ENCODE results near the gene NABP2. TPM values are rescaled to one million over a fixed set of nuclear protein-coding genes. Genes with fewer than 3 reads are reported as not detected.
A peak's percentile ranks its signal among the peaks of the same experiment; 100 is the strongest.

NABP2 gene
- total and polyA plus RNA-seq, 2 of the 4 experiments (the other 2 are of a cell fraction) = 29.2 to 37.4 TPM

- H3K9me3 ChIP-seq (ENCODE audit: control insufficient read depth, insufficient read depth, low read length) = no peaks in the 10 kb centered on the region
- CTCF ChIA-PET = interaction anchor here (0.8 to 2.0 kb wide), 7 partner anchors 16 to 103 kb away, joined by 3 to 22 read pairs (median 6); partner anchors contain the start of gene SMARCC2
- peaks cover 14% of the 10 kb centered on the region for H3K9me1 ChIP-seq (ENCODE audit: insufficient read depth, low read length)
- peak overlapping the region; percentile 94 for H3K23ac ChIP-seq (ENCODE audit: low read depth, low read length)
- no peak for DNase-seq
- H2BK5ac ChIP-seq (ENCODE audit: low read depth, low read length, poor library complexity, severe bottlenecking) = peak overlapping the region; percentile 87
- peak overlapping the region; percentile 79 for H2AK5ac ChIP-seq (ENCODE audit: low read depth, low read length)
- peak overlapping the region; percentile 84 for H3K9ac ChIP-seq (ENCODE audit: low read depth, low read length)
- H3K14ac ChIP-seq (replicated peaks; ENCODE audit: low read depth, low read length) = peak overlapping the region; percentile 94
- peak overlapping the region; percentile 68; the same call in 1 of the 2 replicates for H3K18ac ChIP-seq (ENCODE audit: low read depth, low read length)
- H2BK120ac ChIP-seq (ENCODE audit: low read depth, low read length) = peak overlapping the region; percentile 32
- dilution Hi-C loops (cut with HindIII; ENCODE audit: low sequenced_read_pairs, unreplicated experiment) (no loop called here), in situ Hi-C loops (cut with MboI; ENCODE audit: low sequenced_read_pairs) (no loop called here), intact Hi-C loops (cut with micrococcal nuclease) (no loop called here)
- peak overlapping the region; percentile 79 for H2BK15ac ChIP-seq (ENCODE audit: low read depth, low read length)
- peak overlapping the region; percentile 59 for H3K56ac ChIP-seq (ENCODE audit: extremely low read depth, insufficient read depth, low read length)
- H4K91ac ChIP-seq (ENCODE audit: insufficient read depth, low read depth, low read length) = peak overlapping the region; percentile 96
- peak overlapping the region; percentile 84 to 97 for H4K8ac ChIP-seq (ENCODE audit: low read depth in 2 of 2, low read length in 2 of 2)
- H3K4me1 ChIP-seq (ENCODE audit: control insufficient read depth, insufficient read depth, low read length) = peaks cover 4% of the 10 kb centered on the region; the same call in 1 of the 2 replicates
- no peak for ATAC-seq (ENCODE audit: low read depth)
- no peak for TF ChIP-seq ELK1 (IDR thresholded peaks at IDR 0.05; ENCODE audit: borderline replicate concordance, low read depth, low read length)
- no peak for TF ChIP-seq SMC3 (IDR thresholded peaks at IDR 0.05; ENCODE audit: low read depth, low read length)
- no peak for TF ChIP-seq CTCF (conservative IDR thresholded peaks at IDR 0.05; ENCODE audit: low read depth, low read length)
- TF ChIP-seq BHLHE40 (IDR thresholded peaks at IDR 0.05; ENCODE audit: low read depth, low read length) = no peak
- TF ChIP-seq POLR2A (IDR thresholded peaks at IDR 0.05; ENCODE audit: low read depth, low read length) = no peak
- TF ChIP-seq NFE2L2 (IDR thresholded peaks at IDR 0.05; ENCODE audit: low read depth, low read length) = no peak
- TF ChIP-seq RFX5 (IDR thresholded peaks at IDR 0.05; ENCODE audit: low read depth, low read length) = no peak
- no peak for TF ChIP-seq RAD21 (IDR thresholded peaks at IDR 0.05; ENCODE audit: low read length)
- no peak for TF ChIP-seq CEBPB (IDR thresholded peaks at IDR 0.05; ENCODE audit: low read depth, low read length)
- no peak for TF ChIP-seq USF2 (IDR thresholded peaks at IDR 0.05; ENCODE audit: low read depth, low read length)
- no peak for TF ChIP-seq MAFK (IDR thresholded peaks at IDR 0.05; ENCODE audit: low read depth, low read length)
- no peak for TF ChIP-seq FOS (IDR thresholded peaks at IDR 0.05; ENCODE audit: low read depth, low read length)
- no peak for TF ChIP-seq RCOR1 (IDR thresholded peaks at IDR 0.05; ENCODE audit: insufficient replicate concordance, low read length)
- no peak for TF ChIP-seq MAZ (IDR thresholded peaks at IDR 0.05; ENCODE audit: borderline replicate concordance, low read depth, low read length)
- TF ChIP-seq CHD1 (IDR thresholded peaks at IDR 0.05; ENCODE audit: low read depth, low read length) = no peak
- no peak for TF ChIP-seq MXI1 (IDR thresholded peaks at IDR 0.05; ENCODE audit: borderline replicate concordance, low read depth, low read length)
- H3K4ac ChIP-seq (ENCODE audit: low read depth, low read length) = peak overlapping the region; percentile 92
- POLR2A ChIA-PET (ENCODE audit: unreplicated experiment) = interaction anchor here (0.9 to 1.7 kb wide), 6 partner anchors 8 to 95 kb away, joined by 3 to 5 read pairs (median 4); partner anchors contain the start of genes ANKRD52, ESYT1 and SMARCC2
- H4K20me1 ChIP-seq (ENCODE audit: insufficient read depth, low read length) = peaks cover 4% of the 10 kb centered on the region; the same call in 1 of the 2 replicates
- H4K5ac ChIP-seq (ENCODE audit: low read depth, low read length) = peak overlapping the region; percentile 93
- peak overlapping the region; percentile 76 for H2AK9ac ChIP-seq (replicated peaks; ENCODE audit: low read depth, low read length, poor library complexity)
- peaks cover 4% of the 10 kb centered on the region; the same call in 1 of the 2 replicates for H3K36me3 ChIP-seq (ENCODE audit: control insufficient read depth, insufficient read depth, low read length)
- H3K27ac ChIP-seq (ENCODE audit: insufficient read depth, low read length) = peak overlapping the region; percentile 94
- peak overlapping the region; percentile 90 for H3K4me2 ChIP-seq (ENCODE audit: low read depth, low read length)
- H3K4me3 ChIP-seq (ENCODE audit: insufficient read depth, low read depth, low read length) = peak overlapping the region; percentile 79
- WGBS, 2 experiments (ENCODE audit: extremely low coverage in 2 of 2, insufficient read length in 1 of 2) = no CpG with 5 or more reads among the region's 4 CpGs
- BruUV-seq (replicated peaks) = no TSS peak
- H3K27me3 ChIP-seq (ENCODE audit: control insufficient read depth, insufficient read depth, low read length) = no peaks in the 10 kb centered on the region
- peaks cover 21 to 47% of the 10 kb centered on the region in 2 experiments for H3K79me1 ChIP-seq (ENCODE audit: low read depth in 1 of 2, low read length in 2 of 2)
- H2BK20ac ChIP-seq (ENCODE audit: low read depth, low read length) = no peak overlapping the region
- H2AFZ ChIP-seq (replicated peaks; ENCODE audit: low read length, poor library complexity) = peak overlapping the region; percentile 87
Measured at GRCh38 chr12:56222531-56222895, 1.6 kb upstream of the NABP2 start.
